Measurements from ENCODE around the gene TUBGCP2.

GRCh38 chr10:133229265-133230043 lies 79.2 kb downstream of the TUBGCP2 start:
- TF ChIP-seq CTCF (IDR thresholded peaks at IDR 0.05 in 2 of 3, conservative IDR thresholded peaks at IDR 0.05 in 1 of 3; ENCODE audit: insufficient read depth in 2 of 3, low read depth in 1 of 3, low read length in 3 of 3) (no peak), SAP30 (IDR thresholded peaks at IDR 0.05; ENCODE audit: borderline replicate concordance, insufficient read depth, low read depth, low read length, poor library complexity, severe bottlenecking) (no peak), IRF2 (CRISPR knock-in tag; IDR thresholded peaks at IDR 0.05) (no peak), RCOR1 (IDR thresholded peaks at IDR 0.05; ENCODE audit: borderline replicate concordance in 1 of 2, low read depth in 2 of 2, low read length in 2 of 2) (no peak), ELF4 (CRISPR knock-in tag; IDR thresholded peaks at IDR 0.05) (no peak), ARID3A (IDR thresholded peaks at IDR 0.05; ENCODE audit: borderline replicate concordance, low read depth, low read length) (no peak), SP1 (CRISPR knock-in tag; IDR thresholded peaks at IDR 0.05) (no peak)
